Measurements from ENCODE around the gene CHEK2.

CHEK2 gene

DNA sequence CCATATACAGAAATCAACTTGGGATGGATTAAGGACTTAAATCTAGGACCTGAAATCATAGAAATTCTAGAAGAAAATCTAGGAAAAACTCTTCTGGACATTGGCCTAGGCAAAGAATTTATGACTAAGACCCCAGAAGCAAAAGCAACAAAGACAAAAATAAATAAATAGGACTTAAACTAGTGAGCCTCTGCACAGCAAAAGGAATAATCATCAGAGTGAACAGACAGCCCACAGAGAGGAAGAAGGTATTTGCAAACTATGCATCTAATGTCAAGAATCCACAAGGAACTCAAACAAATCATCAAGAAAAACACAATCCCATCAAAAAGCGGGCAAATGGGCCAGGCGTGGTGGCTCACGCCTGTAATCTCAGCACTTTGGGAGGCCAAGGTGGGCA, 94.4 kb downstream of the CHEK2 start:
- no peak for DNase-seq
- in situ Hi-C loops (cut with MboI; ENCODE audit: low pct_unique_long_range_greater_than_20kb, low sequenced_read_pairs), result no loop called here

DNA sequence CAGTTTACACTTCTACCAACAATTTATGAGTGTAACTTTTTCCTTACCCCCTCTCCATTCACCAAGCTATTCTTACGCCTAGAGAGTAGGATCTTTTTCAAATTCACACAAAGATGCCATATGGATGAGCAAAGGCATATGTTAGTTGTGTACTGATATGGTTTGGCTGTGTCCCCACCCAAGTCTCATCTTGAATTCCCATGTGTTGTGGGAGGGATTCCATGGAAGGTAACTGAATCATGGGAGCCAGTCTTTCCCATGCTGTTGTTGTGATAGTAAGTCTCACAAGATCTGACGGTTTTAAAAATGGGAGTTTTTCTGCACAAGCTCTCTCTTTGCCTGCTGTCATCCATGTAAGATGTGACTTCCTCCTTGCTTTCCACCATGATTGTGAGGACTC, 102.3 kb downstream of the CHEK2 start:
- no peak for DNase-seq
- in situ Hi-C loops (cut with MboI; ENCODE audit: low pct_unique_long_range_greater_than_20kb, low sequenced_read_pairs), result no loop called here

All from KBM-7 (cell line).